GM21367 (cell line): ENCODE results near the gene CRYGB.
A peak's percentile ranks its signal among the peaks of the same experiment; 100 is the strongest.
"Not testable (repeated sequence)": the region's sequence is repeated elsewhere in the genome, so short reads cannot be mapped to it uniquely, and the experiment has no call there.

Experiments used
- ATAC-seq: cut with Tn5 transposase; IDR thresholded peaks from one replicate; pipeline ENCODE4 v1.9.1; 2021; ENCODE audit not compliant: unreplicated experiment

CRYGB gene

DNA sequence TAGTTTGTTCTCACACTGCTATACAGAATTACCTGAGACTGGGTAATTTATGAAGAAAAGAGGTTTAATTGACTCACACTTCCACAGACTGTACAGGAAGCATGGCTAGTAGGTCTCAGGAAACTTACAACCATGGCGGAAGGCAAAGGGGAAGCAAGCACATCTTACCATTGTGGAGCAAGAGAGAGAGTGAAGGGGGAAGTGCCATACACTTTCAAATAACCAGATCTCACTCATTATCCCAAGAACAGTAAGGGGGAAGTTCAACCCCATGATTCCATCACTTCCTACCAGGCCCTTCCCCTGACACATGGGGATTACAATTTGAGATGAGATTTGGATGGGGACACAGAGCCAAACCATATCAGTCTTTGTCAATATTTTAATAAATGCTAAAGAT is 5.0 kb upstream of the CRYGB start:
- ATAC-seq: no peak

DNA sequence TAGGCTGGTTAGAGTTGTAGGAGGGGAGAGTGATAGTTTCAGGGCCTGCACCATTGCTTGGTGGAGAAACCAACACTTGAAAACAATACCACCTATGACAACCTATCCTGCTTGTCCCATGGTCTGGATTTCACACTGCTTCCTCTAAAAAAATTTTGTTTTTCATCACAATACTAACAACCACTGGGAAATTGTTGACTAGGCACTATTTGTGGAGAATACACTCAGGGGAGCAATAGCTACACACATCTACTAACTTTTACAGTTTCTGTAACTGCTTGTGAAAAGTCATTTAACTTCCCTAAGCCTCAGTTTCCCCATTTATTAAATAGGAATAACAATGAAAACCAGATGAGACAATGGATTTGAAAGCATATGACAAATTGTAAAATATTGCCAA is 4.1 kb upstream of the CRYGB start:
- no peak for ATAC-seq

- no peak for ATAC-seq
These were observed 2.8 kb upstream of the CRYGB start for GRCh38 chr2:208148803-208149202.

GRCh38 chr2:208147759-208148158 is 1.8 kb upstream of the CRYGB start:
- no peak for ATAC-seq

GRCh38 chr2:208147008-208147407 is 1.1 kb upstream of the CRYGB start:
- no peak for ATAC-seq

DNA sequence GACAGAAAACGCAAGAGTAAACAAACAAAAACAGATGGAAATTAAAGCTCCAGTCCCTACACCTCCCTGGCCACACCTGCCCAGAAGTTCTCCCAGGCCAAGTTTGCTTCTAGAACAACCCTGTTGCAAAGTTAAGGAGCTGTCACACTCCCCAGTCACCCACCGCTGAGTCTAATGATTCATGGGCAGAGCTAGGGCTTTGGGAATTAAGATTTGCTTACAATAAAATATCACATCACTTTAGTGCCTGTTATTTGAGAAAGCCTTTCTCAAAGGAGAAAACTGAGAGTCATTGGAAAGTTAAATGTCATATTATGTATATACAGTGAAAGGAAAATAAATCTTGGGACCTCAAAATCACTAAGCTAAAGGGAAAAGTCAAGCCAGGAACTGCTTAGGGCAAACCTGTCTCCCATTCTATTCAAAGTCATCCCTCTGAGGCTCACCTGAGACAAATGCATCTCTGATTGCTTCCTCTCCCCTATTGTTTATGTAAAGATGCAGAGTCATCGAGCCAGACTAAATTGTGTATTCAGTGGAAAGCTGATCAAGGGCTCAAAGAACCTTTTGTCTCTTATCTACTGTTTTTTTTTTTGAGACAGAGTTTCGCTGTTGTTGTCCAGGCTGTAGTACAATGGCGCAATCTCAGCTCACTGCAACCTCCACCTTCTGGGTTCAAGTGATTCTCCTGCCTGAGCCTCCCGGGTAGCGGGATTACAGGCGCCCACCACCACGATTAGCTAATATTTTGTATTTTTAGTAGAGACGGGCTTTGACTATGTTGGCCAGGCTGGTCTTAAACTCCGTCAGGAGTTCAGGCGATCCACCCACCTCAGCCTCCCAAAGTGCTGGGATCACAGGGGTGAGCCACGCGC is 2.8 kb downstream of the CRYGB start:
- ATAC-seq: no peak

DNA sequence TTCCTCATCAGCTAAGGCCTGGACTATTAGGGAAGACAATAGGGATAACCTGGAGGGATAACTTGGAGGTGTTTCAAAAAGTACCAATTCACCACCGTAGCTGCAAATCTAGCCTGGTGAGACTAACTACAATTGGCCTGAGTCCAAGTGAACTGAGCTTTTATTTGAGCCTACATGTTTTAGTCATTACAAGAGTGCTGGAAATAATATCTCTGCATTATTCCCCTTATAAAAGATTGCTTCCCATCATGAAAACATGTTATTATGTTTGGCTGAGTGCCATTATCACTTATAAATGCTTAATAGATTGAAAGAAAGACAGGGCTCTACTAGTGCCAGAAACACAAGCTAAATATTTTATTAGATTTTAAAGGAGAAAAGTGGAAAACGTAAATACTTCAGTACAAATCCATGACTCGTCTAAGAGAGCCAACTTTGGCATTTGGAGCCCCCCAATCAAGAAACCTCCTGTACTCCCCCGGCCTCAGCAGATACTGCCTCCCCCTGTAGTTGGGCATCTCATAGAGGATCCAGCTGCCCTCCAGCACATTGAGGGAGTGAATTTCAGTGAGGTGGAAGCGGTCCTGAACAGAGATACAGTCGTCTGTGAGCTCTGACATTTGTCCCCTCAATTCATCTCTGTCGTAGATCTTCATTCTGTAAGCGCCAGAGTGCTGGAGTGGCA is 3.6 kb downstream of the CRYGB start:
- no peak for ATAC-seq

- no peak for ATAC-seq
These were observed 6.5 kb downstream of the CRYGB start for GRCh38 chr2:208139447-208139846.

GRCh38 chr2:208138334-208138733 is 7.6 kb downstream of the CRYGB start:
- not testable (repeated sequence) for ATAC-seq

DNA sequence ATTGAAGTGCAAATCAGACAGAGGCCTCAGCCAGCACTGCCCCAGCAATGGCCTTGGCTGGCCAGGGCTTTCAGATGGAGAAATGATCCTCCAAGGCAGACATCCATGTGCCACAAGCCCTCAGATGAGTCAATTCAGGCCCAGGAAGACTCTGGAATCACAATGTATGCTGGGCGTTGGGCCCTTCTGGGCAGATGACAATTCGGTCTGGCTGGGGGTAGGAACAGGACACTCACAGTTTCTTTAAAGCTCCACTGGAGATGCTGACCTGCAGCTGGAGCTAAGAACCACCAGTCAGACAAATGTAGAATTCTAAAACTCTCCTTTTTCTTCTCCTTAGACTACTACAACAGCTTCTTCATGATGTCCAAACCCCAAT is 9.3 kb downstream of the CRYGB start:
- ATAC-seq: no peak

DNA sequence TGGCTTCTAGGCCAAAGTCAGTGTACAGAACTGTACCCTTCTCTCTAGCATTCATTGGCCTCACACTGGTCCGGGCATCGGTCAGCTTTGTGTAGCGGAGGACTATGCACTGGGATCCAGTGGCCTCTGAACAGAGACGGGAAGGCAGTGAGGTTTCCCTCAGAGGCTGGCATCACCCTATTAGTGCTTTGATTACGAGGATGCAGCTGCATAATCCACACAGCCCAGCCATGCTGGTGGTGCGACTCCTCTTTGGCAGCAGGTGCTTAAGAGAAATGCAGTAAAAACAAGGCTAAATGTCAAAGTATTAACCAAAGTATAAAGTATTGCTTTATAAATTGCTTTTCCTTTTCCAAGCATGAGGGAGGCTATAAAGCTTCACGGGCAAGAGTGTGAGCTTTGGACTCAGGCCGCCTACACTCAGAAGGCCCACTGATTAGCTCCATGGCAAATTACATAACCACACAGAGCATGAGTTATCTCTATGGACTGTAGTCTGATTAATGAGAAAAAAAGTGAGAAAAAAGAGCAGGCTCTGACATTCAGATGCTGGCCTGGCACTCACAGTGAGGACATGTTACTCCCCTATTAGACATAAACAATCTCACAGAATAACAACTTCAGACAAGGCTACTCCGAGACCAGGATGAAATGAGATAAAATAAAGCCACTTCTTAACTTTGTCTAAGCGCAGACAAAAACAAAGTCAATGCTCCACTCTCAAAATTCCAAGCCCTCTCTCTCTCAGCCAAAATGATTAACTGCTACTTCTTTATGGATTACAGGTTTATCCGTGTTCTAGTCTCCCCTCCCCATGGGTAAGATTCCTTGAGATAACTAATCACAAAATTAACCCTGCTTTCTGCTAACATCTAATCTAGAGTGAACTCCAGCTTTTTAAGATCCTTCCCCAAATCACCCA is 9.9 kb downstream of the CRYGB start:
- no peak for ATAC-seq

GRCh38 chr2:208134928-208135586 is 10.9 kb downstream of the CRYGB start:
- peak; percentile 68 for ATAC-seq

- ATAC-seq: no peak
These were observed 15.2 kb downstream of the CRYGB start for GRCh38 chr2:208130712-208131110.

DNA sequence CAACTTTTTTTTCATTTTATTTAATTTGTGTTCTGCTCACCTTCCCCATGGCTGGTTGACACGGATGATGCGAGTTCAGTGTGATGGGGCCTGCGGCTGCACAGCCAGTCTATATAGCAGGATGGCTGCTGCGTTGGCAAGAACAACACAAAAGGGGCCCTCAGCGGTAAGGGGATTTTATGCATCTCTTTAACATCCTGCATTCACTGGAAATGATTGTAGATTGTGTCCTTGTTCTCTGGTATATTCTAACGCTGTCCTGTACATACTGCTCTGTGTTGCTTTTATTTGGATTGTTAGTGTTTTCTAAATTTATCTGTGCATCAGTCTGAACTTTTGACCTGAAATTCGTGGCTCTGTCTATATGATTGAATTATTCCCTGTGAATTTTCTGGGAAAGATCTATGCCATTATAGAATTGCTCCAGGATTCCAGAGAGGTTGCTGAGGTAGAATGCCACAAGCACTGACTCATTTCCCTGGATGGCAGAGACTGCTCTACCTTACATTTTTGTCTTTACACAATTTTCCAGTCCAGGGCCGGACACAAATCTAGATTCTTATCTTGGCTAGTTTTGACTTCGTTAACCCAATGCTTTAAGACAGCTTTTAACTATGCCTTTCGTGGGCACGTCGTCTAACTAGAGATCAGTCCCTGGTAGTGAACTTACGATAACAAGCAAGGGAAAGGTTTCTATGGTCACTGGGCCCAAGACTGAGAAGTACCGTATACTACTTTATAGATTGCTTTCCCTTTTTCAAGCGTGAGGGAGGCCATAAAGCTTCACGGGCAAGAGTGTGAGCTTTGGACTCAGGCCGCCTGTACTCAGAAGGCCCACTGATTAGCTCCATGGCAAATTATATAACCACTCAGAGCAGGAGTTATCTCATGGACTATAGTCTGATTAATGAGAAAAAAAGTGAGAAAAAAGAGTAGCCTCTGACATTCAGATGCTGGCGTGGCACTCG is 15.9 kb downstream of the CRYGB start, which contains the start of gene CRYGC:
CRYGC (minus strand) TSS at position 85 of the 968 bp plus-strand sequence; CDS start at position 49, 36 bp downstream.
- no peak for ATAC-seq

GRCh38 chr2:208128136-208128535 is 17.8 kb downstream of the CRYGB start:
- no peak for ATAC-seq

- no peak for ATAC-seq
These were observed 18.9 kb downstream of the CRYGB start for GRCh38 chr2:208127090-208127489.

DNA sequence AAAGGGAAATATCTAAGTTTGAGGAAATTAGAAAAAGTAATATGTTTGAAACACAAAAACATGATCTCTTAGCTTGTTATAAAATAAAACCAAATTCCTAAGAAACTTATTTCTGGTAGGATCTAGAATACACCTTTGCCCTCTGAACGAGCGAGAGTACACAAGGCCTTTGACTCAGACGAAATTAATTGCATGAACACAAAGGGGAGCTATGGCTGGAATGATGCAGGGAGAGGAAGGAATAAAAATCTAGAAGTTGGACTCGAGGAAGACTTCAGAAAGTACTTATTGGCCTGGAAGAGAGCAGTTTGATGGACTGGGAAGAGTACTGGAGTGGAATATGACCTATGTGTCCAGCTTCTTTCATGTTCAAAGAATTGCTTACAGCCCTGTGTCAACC is 20.7 kb downstream of the CRYGB start:
- ATAC-seq: no peak

- ATAC-seq: not testable (repeated sequence)
These were observed 21.8 kb downstream of the CRYGB start, which contains the start of gene CRYGD for GRCh38 chr2:208124013-208124715. Gene CRYGD (minus strand): TSS chr2:208124524. CDS start chr2:208124473, 51 bp downstream.

DNA sequence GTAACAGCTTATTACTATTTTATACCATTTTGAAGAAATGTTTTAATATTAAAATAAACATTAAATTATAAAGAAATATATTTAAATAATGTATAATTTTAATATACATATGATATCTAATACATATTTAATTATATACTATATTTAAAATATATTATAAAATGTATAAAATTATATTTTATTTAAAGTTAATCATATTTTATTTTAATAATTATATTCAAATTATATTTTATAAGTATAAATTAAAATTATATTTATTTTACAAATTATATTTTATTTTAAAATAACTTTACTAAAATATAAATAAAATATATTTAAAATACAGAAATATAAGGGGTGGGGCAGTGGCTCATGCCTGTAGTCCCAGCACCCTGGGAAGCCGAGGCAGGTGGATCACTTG is 23.7 kb downstream of the CRYGB start:
- ATAC-seq: no peak
